Lower leg skin (tissue), 4 donors: ENCODE measurements around the gene ERMAP. TPM values are rescaled to one million over a fixed set of nuclear protein-coding genes. Genes with fewer than 3 reads are reported as not detected.

Experiments used
- DNase-seq, 2 donors: peaks; one replicate each; pipeline ENCODE4 v3.0.0-alpha.2; 2019; ENCODE audit warnings: low spot score in 2 of 2
- H3K4me3 ChIP-seq: fragments of 200-600 bp; sonication (generic); 2 replicates; pipeline ENCODE4 v1.5.1; 2017; ENCODE audit warnings: mild to moderate bottlenecking, low read depth; ENCODE audit not compliant: poor library complexity, severe bottlenecking
- CTCF ChIP-seq, 3 donors: fragments of 450-650 bp; IDR thresholded peaks; one replicate each; pipeline ENCODE4 v1.5.1; 2016; ENCODE audit warnings: antibody characterized with exemption in 3 of 3, mild to moderate bottlenecking in 3 of 3, moderate library complexity in 2 of 3
- POLR2A ChIP-seq, 2 donors: fragments of 450-650 bp; IDR thresholded peaks; one replicate each; pipeline ENCODE4 v1.6.1; 2016 to 2017; ENCODE audit warnings: antibody characterized with exemption in 2 of 2, mild to moderate bottlenecking in 1 of 2, moderate library complexity in 1 of 2
- WGBS, 2 donors: methylation state at CpG; one replicate each; pipeline ENCODE4 v1.1.5; 2018; 5-methylcytosine and 5-hydroxymethylcytosine counted together
- intact Hi-C: fragments of 100-400 bp; cut with DNase I; formaldehyde crosslinking; loops from one replicate; pipeline ENCODE4 v1.15.0; 2023; ENCODE audit warnings: low total_unique reads
- total RNA-seq, 4 donors: library from RNA; depleted of rRNA; stranded (reverse); fragments of >200 nt; gene quantifications; one replicate each; pipeline ENCODE4 v1.1.0, GENCODE V29; 2016

The ERMAP gene
- total RNA-seq, 4 donors from 2014 or later = 8.0 to 11.5 (median 9.3) TPM

GRCh38 chr1:42833981-42834380 is 17.1 kb downstream of the ERMAP start:
- no peak overlapping the region for H3K4me3 ChIP-seq
- TF ChIP-seq CTCF (IDR thresholded peaks at IDR 0.05) (no peak), POLR2A (IDR thresholded peaks at IDR 0.05) (no peak)
- intact Hi-C loops = no loop called here
- DNase-seq = no peak
- 85 to 100% methylated on average over 4 of the region's 4 CpGs for WGBS, 2 donors

- DNase-seq = no peak
- 88 to 93% methylated on average over 5 of the region's 5 CpGs for WGBS, 2 donors
- intact Hi-C loops = no loop called here
- TF ChIP-seq POLR2A (IDR thresholded peaks at IDR 0.05) (no peak), CTCF (IDR thresholded peaks at IDR 0.05) (no peak)
- no peak overlapping the region for H3K4me3 ChIP-seq
Measured at GRCh38 chr1:42834803-42835202, 17.9 kb downstream of the ERMAP start.

- TF ChIP-seq POLR2A (IDR thresholded peaks at IDR 0.05) (no peak), CTCF (IDR thresholded peaks at IDR 0.05) (no peak)
- intact Hi-C loops = no loop called here
- H3K4me3 ChIP-seq = no peak overlapping the region
- no peak for DNase-seq
- WGBS, 2 donors = 97 to 100% methylated on average over 2 of the region's 2 CpGs
Measured at GRCh38 chr1:42835422-42835821, 18.5 kb downstream of the ERMAP start.

GRCh38 chr1:42837709-42838108 is 20.8 kb downstream of the ERMAP start:
- TF ChIP-seq CTCF (IDR thresholded peaks at IDR 0.05) = no peak
- no peak for TF ChIP-seq POLR2A (IDR thresholded peaks at IDR 0.05)
- intact Hi-C loops = no loop called here
- no peak for DNase-seq
- no peak overlapping the region for H3K4me3 ChIP-seq
- 58% methylated on average over 3 of the region's 3 CpGs for WGBS, 2 donors

- intact Hi-C loops = no loop called here
- no peak for TF ChIP-seq CTCF (IDR thresholded peaks at IDR 0.05)
- WGBS, 2 donors = 84% methylated on average over 7 of the region's 7 CpGs
- no peak for DNase-seq
- no peak overlapping the region for H3K4me3 ChIP-seq
Measured at GRCh38 chr1:42838482-42839190, 21.7 kb downstream of the ERMAP start.

GRCh38 chr1:42841010-42841409 is 24.1 kb downstream of the ERMAP start:
- intact Hi-C loops = no loop called here
- TF ChIP-seq POLR2A (IDR thresholded peaks at IDR 0.05) (no peak), CTCF (IDR thresholded peaks at IDR 0.05) (no peak)
- DNase-seq = no peak

More at GRCh38 chr1:42841010-42841409, 24.1 kb downstream of the ERMAP start:
- 76 to 83% methylated on average over 3 of the region's 3 CpGs for WGBS, 2 donors
- H3K4me3 ChIP-seq = no peak overlapping the region
